ENCODE results near the gene TIGD6. TPM values are rescaled to one million over a fixed set of nuclear protein-coding genes. Genes with fewer than 3 reads are reported as not detected.
"Not testable (repeated sequence)": the region's sequence is repeated elsewhere in the genome, so short reads cannot be mapped to it uniquely, and the experiment has no call there.

The TIGD6 gene
- total and polyA plus RNA-seq, 2 experiments from 2014 or later = 1.4 to 2.1 TPM

GRCh38 chr5:150033334-150033733 is 32.9 kb upstream of the TIGD6 start (continued):
- TF ChIP-seq, protein P1, sequence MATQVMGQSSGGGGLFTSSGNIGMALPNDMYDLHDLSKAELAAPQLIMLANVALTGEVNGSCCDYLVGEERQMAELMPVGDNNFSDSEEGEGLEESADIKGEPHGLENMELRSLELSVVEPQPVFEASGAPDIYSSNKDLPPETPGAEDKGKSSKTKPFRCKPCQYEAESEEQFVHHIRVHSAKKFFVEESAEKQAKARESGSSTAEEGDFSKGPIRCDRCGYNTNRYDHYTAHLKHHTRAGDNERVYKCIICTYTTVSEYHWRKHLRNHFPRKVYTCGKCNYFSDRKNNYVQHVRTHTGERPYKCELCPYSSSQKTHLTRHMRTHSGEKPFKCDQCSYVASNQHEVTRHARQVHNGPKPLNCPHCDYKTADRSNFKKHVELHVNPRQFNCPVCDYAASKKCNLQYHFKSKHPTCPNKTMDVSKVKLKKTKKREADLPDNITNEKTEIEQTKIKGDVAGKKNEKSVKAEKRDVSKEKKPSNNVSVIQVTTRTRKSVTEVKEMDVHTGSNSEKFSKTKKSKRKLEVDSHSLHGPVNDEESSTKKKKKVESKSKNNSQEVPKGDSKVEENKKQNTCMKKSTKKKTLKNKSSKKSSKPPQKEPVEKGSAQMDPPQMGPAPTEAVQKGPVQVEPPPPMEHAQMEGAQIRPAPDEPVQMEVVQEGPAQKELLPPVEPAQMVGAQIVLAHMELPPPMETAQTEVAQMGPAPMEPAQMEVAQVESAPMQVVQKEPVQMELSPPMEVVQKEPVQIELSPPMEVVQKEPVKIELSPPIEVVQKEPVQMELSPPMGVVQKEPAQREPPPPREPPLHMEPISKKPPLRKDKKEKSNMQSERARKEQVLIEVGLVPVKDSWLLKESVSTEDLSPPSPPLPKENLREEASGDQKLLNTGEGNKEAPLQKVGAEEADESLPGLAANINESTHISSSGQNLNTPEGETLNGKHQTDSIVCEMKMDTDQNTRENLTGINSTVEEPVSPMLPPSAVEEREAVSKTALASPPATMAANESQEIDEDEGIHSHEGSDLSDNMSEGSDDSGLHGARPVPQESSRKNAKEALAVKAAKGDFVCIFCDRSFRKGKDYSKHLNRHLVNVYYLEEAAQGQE (IDR thresholded peaks at IDR 0.05; ENCODE audit: unreplicated experiment) = no peak
- TF ChIP-seq, protein P2, sequence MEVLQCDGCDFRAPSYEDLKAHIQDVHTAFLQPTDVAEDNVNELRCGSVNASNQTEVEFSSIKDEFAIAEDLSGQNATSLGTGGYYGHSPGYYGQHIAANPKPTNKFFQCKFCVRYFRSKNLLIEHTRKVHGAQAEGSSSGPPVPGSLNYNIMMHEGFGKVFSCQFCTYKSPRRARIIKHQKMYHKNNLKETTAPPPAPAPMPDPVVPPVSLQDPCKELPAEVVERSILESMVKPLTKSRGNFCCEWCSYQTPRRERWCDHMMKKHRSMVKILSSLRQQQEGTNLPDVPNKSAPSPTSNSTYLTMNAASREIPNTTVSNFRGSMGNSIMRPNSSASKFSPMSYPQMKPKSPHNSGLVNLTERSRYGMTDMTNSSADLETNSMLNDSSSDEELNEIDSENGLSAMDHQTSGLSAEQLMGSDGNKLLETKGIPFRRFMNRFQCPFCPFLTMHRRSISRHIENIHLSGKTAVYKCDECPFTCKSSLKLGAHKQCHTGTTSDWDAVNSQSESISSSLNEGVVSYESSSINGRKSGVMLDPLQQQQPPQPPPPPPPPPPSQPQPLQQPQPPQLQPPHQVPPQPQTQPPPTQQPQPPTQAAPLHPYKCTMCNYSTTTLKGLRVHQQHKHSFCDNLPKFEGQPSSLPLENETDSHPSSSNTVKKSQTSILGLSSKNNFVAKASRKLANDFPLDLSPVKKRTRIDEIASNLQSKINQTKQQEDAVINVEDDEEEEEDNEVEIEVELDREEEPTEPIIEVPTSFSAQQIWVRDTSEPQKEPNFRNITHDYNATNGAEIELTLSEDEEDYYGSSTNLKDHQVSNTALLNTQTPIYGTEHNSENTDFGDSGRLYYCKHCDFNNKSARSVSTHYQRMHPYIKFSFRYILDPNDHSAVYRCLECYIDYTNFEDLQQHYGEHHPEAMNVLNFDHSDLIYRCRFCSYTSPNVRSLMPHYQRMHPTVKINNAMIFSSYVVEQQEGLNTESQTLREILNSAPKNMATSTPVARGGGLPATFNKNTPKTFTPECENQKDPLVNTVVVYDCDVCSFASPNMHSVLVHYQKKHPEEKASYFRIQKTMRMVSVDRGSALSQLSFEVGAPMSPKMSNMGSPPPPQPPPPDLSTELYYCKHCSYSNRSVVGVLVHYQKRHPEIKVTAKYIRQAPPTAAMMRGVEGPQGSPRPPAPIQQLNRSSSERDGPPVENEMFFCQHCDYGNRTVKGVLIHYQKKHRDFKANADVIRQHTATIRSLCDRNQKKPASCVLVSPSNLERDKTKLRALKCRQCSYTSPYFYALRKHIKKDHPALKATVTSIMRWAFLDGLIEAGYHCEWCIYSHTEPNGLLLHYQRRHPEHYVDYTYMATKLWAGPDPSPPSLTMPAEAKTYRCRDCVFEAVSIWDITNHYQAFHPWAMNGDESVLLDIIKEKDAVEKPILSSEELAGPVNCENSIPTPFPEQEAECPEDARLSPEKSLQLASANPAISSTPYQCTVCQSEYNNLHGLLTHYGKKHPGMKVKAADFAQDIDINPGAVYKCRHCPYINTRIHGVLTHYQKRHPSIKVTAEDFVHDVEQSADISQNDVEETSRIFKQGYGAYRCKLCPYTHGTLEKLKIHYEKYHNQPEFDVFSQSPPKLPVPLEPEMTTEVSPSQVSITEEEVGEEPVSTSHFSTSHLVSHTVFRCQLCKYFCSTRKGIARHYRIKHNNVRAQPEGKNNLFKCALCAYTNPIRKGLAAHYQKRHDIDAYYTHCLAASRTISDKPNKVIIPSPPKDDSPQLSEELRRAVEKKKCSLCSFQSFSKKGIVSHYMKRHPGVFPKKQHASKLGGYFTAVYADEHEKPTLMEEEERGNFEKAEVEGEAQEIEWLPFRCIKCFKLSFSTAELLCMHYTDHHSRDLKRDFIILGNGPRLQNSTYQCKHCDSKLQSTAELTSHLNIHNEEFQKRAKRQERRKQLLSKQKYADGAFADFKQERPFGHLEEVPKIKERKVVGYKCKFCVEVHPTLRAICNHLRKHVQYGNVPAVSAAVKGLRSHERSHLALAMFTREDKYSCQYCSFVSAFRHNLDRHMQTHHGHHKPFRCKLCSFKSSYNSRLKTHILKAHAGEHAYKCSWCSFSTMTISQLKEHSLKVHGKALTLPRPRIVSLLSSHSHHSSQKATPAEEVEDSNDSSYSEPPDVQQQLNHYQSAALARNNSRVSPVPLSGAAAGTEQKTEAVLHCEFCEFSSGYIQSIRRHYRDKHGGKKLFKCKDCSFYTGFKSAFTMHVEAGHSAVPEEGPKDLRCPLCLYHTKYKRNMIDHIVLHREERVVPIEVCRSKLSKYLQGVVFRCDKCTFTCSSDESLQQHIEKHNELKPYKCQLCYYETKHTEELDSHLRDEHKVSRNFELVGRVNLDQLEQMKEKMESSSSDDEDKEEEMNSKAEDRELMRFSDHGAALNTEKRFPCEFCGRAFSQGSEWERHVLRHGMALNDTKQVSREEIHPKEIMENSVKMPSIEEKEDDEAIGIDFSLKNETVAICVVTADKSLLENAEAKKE (CRISPR knock-in tag; IDR thresholded peaks at IDR 0.05) = no peak
- no peak for TF ChIP-seq CREB1 (CRISPR knock-in tag; IDR thresholded peaks at IDR 0.05; ENCODE audit: low read depth)
- TF ChIP-seq, protein P3, sequence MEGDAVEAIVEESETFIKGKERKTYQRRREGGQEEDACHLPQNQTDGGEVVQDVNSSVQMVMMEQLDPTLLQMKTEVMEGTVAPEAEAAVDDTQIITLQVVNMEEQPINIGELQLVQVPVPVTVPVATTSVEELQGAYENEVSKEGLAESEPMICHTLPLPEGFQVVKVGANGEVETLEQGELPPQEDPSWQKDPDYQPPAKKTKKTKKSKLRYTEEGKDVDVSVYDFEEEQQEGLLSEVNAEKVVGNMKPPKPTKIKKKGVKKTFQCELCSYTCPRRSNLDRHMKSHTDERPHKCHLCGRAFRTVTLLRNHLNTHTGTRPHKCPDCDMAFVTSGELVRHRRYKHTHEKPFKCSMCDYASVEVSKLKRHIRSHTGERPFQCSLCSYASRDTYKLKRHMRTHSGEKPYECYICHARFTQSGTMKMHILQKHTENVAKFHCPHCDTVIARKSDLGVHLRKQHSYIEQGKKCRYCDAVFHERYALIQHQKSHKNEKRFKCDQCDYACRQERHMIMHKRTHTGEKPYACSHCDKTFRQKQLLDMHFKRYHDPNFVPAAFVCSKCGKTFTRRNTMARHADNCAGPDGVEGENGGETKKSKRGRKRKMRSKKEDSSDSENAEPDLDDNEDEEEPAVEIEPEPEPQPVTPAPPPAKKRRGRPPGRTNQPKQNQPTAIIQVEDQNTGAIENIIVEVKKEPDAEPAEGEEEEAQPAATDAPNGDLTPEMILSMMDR (conservative IDR thresholded peaks at IDR 0.05; ENCODE audit: low read depth in 2 of 2) = no peak

DNA sequence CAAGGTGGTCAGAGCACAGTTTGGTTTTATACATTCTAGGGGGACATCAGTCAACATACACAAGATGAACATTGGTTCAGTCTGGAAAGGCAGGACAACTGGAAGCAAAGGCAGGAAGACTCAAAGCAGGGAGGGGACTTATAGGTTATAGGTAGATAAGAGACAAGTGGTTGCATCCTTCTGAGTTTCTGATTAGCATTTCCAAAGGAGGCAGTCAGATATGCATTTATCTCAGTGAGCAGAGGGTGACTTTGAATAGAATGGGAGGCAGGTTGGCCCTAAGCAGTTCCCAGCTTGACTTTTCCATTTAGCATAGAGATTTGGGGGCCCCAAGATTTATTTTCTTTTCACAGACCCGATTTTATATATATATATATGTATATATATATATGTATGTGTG is 27.6 kb upstream of the TIGD6 start:
- not testable (repeated sequence) for H3K27me3 ChIP-seq (ENCODE audit: insufficient read depth); H3F3A ChIP-seq (replicated peaks; ENCODE audit: low read depth); H4K20me1 ChIP-seq (replicated peaks; ENCODE audit: insufficient read depth); DNase-seq (ENCODE audit: low spot score); H3K27ac ChIP-seq (ENCODE audit: low read depth); H3K79me2 ChIP-seq (replicated peaks; ENCODE audit: insufficient read depth); H3K27ac Mint-ChIP-seq; H3K4me1 ChIP-seq (ENCODE audit: insufficient read depth); ATAC-seq; H3K4me3 ChIP-seq; H3K4me2 ChIP-seq; H3K27me3 Mint-ChIP-seq (ENCODE audit: insufficient read depth, low read depth, poor library complexity); H3K4me1 Mint-ChIP-seq; H3K9me2 ChIP-seq (ENCODE audit: insufficient read depth); H3K4me3 Mint-ChIP-seq; H2AFZ ChIP-seq; H3K9me3 Mint-ChIP-seq
- H3K36me3 Mint-ChIP-seq (ENCODE audit: low read depth) = peaks cover 64% of the 10 kb centered on the region
- peaks cover 48% of the 10 kb centered on the region for H3K36me3 ChIP-seq (ENCODE audit: insufficient read depth)

Data from GM23338 (cell line).